Spinal cord (tissue), 10 donors: ENCODE measurements around the gene MYH9. TPM values are rescaled to one million over a fixed set of nuclear protein-coding genes. Genes with fewer than 3 reads are reported as not detected.
A peak's percentile ranks its signal among the peaks of the same experiment; 100 is the strongest.

Experiments
- DNase-seq, 6 donors: peaks; one replicate each; pipeline versions ENCODE4 v3.0.0 to v3.0.0-alpha.2; 2013 to 2015; ENCODE audit warnings: low spot score in 6 of 6, low read depth in 4 of 6
- H3K27ac ChIP-seq: one replicate; pipeline ENCODE4 v1.5.1; 2013; ENCODE audit warnings: low read depth, low read length, control low read depth
- H3K27me3 ChIP-seq: one replicate; pipeline ENCODE4 v1.6.1; 2013; ENCODE audit warnings: low read length; ENCODE audit not compliant: control insufficient read depth, insufficient read depth
- H3K36me3 ChIP-seq: one replicate; pipeline ENCODE4 v1.6.1; 2013; ENCODE audit warnings: low read length; ENCODE audit not compliant: control insufficient read depth, insufficient read depth
- H3K4me1 ChIP-seq: one replicate; pipeline ENCODE4 v1.6.1; 2013; ENCODE audit warnings: low read length; ENCODE audit not compliant: control insufficient read depth, insufficient read depth
- H3K4me3 ChIP-seq: one replicate; pipeline ENCODE4 v1.5.1; 2013; ENCODE audit warnings: low read depth, low read length, control low read depth
- H3K9me3 ChIP-seq: one replicate; pipeline ENCODE4 v1.6.1; 2013; ENCODE audit warnings: low read length; ENCODE audit not compliant: control insufficient read depth, insufficient read depth
- WGBS: methylation state at CpG from one replicate; pipeline ENCODE4 v1.1.5; 2013; ENCODE audit warnings: missing lambda C conversion rate; ENCODE audit not compliant: insufficient coverage; 5-methylcytosine and 5-hydroxymethylcytosine counted together
- polyA plus RNA-seq, 2 donors: library from polyadenylated mRNA; unstranded; fragments of 120-200 nt; gene quantifications; one replicate each; pipeline ENCODE4 v1.2.1, GENCODE V29; 2013; ENCODE audit not compliant: insufficient read length in 2 of 2
- total RNA-seq, 2 donors: library from RNA; depleted of rRNA in 1 of 2; stranded (reverse); fragments of 120-200 nt in 1 of 2; fragments of >200 nt in 1 of 2; gene quantifications; one replicate each; pipeline versions ENCODE4 v1.2.3 to v1.2.4, GENCODE V29; 2013 to 2014
- donor health status: healthy.

MYH9 gene
- total and polyA plus RNA-seq, 4 donors = 78.7 to 122 (median 88.2) TPM

DNA sequence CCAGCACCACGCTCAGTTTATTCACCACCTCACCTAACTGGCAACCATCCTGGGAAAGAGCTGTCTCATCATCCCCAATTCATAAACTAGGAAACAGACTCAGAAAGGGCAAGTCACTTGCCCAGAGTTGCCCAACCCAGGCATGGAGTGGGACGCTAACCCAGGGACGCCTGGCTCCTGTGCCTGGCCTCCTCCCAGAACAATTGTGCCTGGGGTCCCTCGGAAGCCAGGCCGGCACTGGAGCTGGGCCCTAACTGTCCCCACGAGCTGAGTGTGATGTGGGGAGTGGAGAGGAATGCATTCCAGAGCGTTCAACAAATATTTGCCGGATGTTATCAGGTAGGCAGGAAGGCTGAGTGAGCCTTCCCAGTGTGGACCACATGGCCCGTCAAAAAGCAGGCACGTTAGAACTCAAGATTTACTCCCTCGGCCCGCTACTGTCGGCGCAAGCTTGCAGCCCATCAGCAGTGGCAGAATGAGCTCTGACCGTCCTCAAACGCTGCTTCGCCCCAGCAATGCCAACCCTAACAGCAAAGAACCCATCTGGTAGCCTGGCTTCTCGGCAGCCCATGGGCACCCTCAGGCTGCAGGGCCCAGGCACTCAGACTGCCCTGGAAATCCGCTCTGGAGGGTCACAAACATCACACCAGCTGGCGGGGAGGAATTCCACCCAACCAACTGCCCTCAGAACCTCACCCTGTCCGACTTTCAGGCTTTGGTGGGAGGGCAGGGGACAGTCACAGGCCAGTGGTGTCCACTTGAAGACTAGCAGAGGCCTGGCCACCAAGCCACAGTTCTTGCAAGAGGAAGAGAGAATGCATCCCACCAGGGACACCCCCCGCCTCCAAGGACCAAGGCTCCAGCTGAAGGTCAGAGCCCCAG is 35.6 kb downstream of the MYH9 start:
- Histone ChIP-seq H3K27me3 (no peaks in the 10 kb centered on the region), H3K36me3 (peaks cover 10% of the 10 kb centered on the region), H3K27ac (peak overlapping the region; percentile 90), H3K4me3 (no peak overlapping the region), H3K4me1 (peaks cover 42% of the 10 kb centered on the region), H3K9me3 (no peaks in the 10 kb centered on the region)
- 71% methylated on average over 21 of the region's 22 CpGs for WGBS
- DNase-seq = no peak

DNA sequence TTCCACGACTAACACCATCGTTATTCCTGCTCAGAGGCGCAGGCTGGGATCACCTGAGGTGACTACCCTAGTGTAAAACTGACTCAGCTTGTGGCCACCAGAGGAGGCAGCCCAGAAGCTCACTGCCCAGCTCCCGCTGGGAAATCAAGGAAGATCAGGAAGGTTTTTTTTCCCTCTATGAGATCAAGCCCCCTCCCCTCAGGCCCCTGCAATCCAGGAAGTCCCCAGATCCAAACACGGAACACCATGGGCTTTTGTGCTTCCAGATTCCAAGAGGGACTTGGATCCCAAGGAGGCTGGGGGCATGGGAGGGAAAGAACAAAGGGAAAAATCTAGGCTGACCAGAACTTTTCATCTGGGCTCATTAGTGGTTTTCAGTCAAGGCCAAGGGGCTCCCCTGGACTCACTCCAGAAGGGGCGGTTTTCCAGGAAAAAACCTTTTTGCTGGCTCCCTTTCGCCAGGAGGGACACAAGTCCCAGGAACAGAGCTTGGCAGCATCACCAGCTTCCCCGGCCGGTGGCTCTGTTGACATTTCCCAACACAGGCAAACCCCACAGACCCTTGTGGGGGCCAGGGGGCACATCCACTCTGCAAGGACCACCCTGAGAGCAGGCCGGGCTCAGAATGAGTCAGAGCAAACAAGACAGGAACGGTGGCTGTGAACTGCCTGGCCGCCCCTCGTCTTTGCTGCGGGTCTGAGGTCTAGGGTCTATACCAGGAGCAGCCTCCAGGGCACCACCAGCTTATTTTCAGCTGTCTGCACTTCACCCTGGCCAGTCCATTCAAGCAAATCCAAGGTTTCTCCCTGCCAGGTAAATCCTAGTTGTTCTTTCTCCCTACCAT is 36.8 kb downstream of the MYH9 start:
- peak overlapping the region; percentile 90 for H3K27ac ChIP-seq
- WGBS = 37% methylated on average over 13 of the region's 14 CpGs
- DNase-seq = peak in 3 of 6 donors; percentile 42 to 83 (median 72)
- no peaks in the 10 kb centered on the region for H3K27me3 ChIP-seq
- peaks cover 12% of the 10 kb centered on the region for H3K36me3 ChIP-seq
- peaks cover 42% of the 10 kb centered on the region for H3K4me1 ChIP-seq
- H3K4me3 ChIP-seq = no peak overlapping the region
- H3K9me3 ChIP-seq = no peaks in the 10 kb centered on the region

DNA sequence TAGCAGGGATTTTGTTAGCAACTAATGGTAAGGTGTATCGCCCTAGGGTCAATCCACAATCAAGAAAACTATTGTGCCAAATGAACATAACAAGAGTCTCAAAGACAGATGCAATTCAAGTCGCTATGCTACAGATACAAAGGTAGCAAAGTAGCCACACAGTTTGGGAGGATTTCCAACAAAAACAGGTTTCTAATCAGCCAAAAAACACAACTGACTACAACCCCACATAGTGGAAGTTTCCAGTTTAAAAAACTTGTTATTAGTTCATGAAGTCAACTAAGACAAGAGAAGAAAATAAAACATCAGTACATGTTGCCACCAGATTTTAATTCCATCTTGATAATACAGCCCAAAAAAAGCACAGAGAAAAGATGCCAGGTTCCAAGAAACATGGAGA is 38.0 kb downstream of the MYH9 start:
- no CpG with 5 or more reads among the region's 2 CpGs for WGBS
- DNase-seq = no peak
- H3K4me3 ChIP-seq = no peak overlapping the region
- peak overlapping the region; percentile 15 for H3K27ac ChIP-seq
- no peaks in the 10 kb centered on the region for H3K9me3 ChIP-seq
- no peaks in the 10 kb centered on the region for H3K27me3 ChIP-seq
- peaks cover 15% of the 10 kb centered on the region for H3K36me3 ChIP-seq
- peaks cover 44% of the 10 kb centered on the region for H3K4me1 ChIP-seq

DNA sequence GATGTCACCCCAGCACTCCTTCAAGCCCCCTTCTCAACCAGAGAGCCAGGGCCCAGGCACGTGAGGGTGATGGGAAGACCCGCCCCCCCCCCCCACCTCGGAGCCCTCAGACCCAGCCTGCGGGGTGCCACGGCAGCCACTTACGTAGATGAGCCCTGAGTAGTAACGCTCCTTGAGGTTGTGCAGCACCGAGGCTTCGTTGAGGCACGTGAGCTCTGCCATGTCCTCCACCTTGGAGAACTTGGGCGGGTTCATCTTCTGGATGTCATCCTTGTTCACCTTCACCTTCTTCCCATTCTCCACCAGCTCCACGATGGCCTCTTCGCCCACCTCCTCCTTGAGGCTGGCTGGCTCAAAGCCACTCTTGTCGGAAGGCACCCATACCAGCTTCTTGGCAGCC is 39.0 kb downstream of the MYH9 start:
- Histone ChIP-seq H3K27ac (no peak overlapping the region), H3K4me3 (no peak overlapping the region), H3K9me3 (no peaks in the 10 kb centered on the region), H3K36me3 (peaks cover 20% of the 10 kb centered on the region), H3K27me3 (no peaks in the 10 kb centered on the region), H3K4me1 (peaks cover 53% of the 10 kb centered on the region)
- 97% methylated on average over 10 of the region's 14 CpGs for WGBS
- DNase-seq = no peak

DNA sequence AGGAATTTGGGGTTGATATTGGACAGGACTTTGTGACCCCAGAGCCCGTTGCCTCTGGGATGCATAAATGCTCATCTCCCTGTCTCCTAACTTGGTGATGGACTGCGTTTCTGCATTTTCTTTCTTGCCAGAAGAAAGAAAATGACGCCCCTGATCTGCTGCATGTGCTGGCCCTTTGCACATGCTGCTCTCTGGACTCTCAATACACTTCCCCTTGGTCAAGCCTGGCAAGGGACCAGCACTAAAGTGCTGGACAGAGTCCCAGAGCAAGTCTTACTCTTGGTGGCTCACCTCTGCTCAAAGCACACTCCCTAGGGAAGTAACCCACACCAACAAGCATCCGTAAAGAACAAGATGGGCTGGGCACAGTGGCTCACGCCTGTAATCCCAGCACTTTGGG is 40.7 kb downstream of the MYH9 start:
- Histone ChIP-seq H3K4me1 (peaks cover 53% of the 10 kb centered on the region), H3K27ac (no peak overlapping the region), H3K4me3 (no peak overlapping the region), H3K36me3 (peaks cover 26% of the 10 kb centered on the region), H3K27me3 (no peaks in the 10 kb centered on the region), H3K9me3 (no peaks in the 10 kb centered on the region)
- no peak for DNase-seq
- 93% methylated on average over 5 of the region's 5 CpGs for WGBS

DNA sequence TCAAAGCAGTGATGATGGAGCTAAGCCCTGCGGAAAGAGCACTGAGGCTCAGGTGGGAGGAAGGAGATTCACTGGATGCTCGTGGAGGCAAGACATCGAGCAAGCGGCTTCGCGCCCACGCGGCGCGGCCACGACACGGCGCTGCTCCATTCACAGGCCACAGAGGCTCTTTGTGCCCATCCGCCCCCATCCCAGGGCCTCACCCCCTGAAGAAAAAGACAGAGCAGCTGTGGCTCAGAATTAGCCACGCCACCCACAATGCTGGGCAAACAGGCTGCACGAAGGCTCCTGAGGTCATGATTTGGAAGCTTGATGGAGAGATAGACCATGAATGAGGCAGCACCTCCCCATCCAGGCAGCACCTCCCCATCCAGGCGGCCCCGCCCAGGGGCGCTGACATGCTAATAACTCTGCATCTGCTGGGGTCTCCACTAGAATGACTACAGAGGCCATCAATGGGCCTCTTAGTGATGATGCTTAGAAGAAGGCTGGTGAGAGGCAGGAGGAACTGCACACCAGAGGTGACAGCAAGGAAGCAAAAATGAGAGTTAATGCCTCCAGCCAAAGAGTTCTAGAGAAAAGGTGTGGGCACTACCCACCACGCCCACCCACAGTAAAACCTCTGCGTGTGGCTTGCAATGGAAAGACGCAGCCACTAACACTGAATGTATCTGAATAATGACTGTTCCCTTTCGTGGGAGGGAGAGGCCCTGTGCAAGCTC is 43.5 kb downstream of the MYH9 start:
- Histone ChIP-seq H3K36me3 (peaks cover 40% of the 10 kb centered on the region), H3K27me3 (no peaks in the 10 kb centered on the region), H3K27ac (peak overlapping the region; percentile 9), H3K4me1 (peaks cover 29% of the 10 kb centered on the region), H3K9me3 (no peaks in the 10 kb centered on the region), H3K4me3 (no peak overlapping the region)
- 97% methylated on average over 14 of the region's 23 CpGs for WGBS
- no peak for DNase-seq

DNA sequence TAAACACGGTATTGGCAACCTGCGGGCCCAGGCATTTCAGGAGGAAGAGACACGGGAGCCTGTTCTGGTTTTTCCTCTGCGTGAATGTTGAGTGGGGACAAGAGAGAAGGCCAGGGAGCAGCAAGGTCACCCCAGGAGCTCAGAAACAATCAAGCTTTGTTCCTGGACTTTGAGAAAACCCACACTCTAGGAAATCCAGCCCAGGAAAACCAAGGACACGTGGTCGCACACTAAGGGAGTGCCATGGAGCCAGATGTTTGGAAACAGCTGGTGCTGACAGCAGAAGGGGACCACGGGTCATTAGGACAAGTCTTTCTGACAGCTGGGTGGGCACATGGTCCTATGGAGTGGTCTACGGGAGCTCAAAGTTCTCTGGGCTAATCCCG is 44.1 kb downstream of the MYH9 start:
- WGBS = 38% methylated on average over 8 of the region's 9 CpGs
- DNase-seq = no peak
- Histone ChIP-seq H3K4me3 (no peak overlapping the region), H3K36me3 (peaks cover 36% of the 10 kb centered on the region), H3K4me1 (peaks cover 25% of the 10 kb centered on the region), H3K27me3 (no peaks in the 10 kb centered on the region), H3K27ac (peak overlapping the region; percentile 9), H3K9me3 (no peaks in the 10 kb centered on the region)

DNA sequence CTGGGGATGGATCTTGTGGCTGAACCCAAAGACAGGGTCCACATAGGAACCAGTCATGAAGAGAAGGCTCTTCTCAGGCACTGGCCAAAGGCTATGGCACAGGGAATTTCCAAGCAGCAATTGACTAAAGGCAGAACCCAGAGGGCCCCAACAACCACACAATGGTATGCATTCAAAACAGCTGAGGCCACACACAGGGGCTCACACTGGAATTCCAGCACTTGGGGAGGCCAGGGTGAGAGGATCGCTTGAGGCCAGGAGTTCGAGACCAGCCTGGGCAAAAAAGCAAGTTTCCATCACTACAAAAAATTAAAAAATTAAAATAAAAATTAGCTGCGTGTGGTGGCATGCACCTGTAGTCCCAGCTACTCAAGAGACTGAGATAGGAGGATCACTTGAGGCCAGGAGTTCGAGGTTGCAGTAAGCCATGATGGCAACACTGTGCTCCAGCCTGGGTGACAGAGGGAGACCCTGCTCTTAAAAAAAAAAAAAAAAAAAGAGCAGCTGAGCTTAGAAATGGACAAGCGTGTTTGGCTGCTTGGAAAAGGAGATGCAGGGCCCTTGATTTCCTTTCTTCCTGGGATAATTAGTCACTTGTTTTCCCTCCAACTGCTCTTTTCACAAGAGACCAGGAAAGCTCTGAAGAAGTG is 44.6 kb downstream of the MYH9 start:
- Histone ChIP-seq H3K4me3 (no peak overlapping the region), H3K27me3 (no peaks in the 10 kb centered on the region), H3K4me1 (peaks cover 29% of the 10 kb centered on the region), H3K36me3 (peaks cover 34% of the 10 kb centered on the region), H3K9me3 (no peaks in the 10 kb centered on the region), H3K27ac (peak overlapping the region; percentile 9)
- DNase-seq = no peak
- WGBS = 74% methylated on average over 3 of the region's 5 CpGs

DNA sequence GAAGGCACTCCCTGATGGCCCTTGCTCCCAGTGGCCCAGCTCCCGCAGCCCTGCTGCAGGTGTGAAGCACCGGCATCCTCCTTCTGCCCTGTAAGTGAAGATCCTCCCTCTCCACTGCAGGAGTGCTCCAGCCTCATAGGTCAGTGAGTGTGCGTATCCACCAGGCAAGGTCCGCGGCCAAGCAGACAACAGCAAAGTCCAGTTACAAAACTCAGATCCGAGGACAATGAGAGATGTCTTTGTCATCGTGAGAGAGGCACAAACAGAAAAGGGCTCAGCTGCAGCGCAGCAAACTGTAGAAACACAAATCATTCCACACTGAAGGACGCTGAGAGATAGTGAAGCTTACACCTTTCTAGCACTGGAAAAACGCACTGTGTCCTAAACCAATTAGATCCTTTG is 46.1 kb downstream of the MYH9 start:
- Histone ChIP-seq H3K4me3 (no peak overlapping the region), H3K27ac (no peak overlapping the region), H3K4me1 (peaks cover 40% of the 10 kb centered on the region), H3K36me3 (peaks cover 33% of the 10 kb centered on the region), H3K9me3 (no peaks in the 10 kb centered on the region), H3K27me3 (no peaks in the 10 kb centered on the region)
- no peak for DNase-seq
- 81% methylated on average over 7 of the region's 10 CpGs for WGBS
